ENCODE measurements around the gene TMEM140. TPM values are rescaled to one million over a fixed set of nuclear protein-coding genes. Genes with fewer than 3 reads are reported as not detected.

Gene TMEM140
- total and polyA plus RNA-seq, 9 of the 15 experiments (the other 6 are each of a cell fraction or from before 2014, with no cell fraction given): 0.03 to 0.82 (median 0.23) TPM

DNA sequence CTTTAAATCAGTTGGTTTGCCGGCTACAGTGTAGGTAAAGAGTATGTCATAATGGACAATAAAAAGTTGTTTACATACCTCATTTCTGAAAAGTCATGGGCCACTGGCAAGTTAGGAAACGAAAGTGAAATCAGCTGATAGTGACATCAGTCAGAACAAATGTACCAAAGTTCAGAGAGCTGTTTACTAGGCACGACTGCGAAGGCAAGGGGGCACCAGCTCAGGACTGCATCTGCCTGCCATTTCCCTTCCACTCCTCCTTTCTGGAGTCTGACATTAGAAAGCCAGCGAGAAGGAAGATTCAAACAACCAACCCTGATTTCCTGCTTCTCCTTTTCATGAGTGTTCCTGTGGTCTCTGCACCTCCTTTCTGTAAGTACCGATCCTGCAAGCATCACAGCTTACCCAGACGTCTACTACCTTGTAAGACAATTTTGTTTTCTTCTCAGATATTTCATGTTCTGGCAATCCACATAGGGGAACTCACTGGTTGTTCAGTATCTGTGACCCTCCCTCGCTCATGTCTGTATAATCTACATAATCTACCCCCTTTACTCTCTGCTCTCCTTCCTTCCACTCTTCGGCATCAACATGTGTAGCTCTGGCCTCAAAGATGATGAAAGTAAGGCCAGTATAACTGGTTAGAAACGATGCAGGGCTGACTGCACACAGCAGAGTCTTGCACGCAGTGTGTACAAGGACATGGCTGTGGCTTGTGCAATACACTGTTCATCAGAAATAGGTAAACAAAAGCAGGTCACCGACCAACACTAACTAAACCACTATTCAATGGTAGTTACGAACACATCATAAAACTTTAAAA lies at the start of gene TMEM140 (continued):
- TF ChIP-seq, protein P1, sequence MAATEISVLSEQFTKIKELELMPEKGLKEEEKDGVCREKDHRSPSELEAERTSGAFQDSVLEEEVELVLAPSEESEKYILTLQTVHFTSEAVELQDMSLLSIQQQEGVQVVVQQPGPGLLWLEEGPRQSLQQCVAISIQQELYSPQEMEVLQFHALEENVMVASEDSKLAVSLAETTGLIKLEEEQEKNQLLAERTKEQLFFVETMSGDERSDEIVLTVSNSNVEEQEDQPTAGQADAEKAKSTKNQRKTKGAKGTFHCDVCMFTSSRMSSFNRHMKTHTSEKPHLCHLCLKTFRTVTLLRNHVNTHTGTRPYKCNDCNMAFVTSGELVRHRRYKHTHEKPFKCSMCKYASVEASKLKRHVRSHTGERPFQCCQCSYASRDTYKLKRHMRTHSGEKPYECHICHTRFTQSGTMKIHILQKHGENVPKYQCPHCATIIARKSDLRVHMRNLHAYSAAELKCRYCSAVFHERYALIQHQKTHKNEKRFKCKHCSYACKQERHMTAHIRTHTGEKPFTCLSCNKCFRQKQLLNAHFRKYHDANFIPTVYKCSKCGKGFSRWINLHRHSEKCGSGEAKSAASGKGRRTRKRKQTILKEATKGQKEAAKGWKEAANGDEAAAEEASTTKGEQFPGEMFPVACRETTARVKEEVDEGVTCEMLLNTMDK (IDR thresholded peaks at IDR 0.05; ENCODE audit: borderline replicate concordance, insufficient read depth, low read depth, low read length, poor library complexity, severe bottlenecking): no peak
- TF ChIP-seq FOXJ3 (CRISPR knock-in tag; IDR thresholded peaks at IDR 0.05): no peak
- TF ChIP-seq, protein P2, sequence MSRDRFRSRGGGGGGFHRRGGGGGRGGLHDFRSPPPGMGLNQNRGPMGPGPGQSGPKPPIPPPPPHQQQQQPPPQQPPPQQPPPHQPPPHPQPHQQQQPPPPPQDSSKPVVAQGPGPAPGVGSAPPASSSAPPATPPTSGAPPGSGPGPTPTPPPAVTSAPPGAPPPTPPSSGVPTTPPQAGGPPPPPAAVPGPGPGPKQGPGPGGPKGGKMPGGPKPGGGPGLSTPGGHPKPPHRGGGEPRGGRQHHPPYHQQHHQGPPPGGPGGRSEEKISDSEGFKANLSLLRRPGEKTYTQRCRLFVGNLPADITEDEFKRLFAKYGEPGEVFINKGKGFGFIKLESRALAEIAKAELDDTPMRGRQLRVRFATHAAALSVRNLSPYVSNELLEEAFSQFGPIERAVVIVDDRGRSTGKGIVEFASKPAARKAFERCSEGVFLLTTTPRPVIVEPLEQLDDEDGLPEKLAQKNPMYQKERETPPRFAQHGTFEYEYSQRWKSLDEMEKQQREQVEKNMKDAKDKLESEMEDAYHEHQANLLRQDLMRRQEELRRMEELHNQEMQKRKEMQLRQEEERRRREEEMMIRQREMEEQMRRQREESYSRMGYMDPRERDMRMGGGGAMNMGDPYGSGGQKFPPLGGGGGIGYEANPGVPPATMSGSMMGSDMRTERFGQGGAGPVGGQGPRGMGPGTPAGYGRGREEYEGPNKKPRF (IDR thresholded peaks at IDR 0.05; ENCODE audit: low read depth, low read length): no peak
- TF ChIP-seq MNT (conservative IDR thresholded peaks at IDR 0.05): peak in 1 of 2 experiments; percentile 61; a peak in 2 of 4 replicates
- no peak for TF ChIP-seq TBP (optimal IDR thresholded peaks at IDR 0.05; ENCODE audit: low read depth, low read length)
- TF ChIP-seq SUPT5H (IDR thresholded peaks at IDR 0.05): no peak
- 0 out of 4 replicates have a peak, but pooled peaks of 1 of the 2 experiments have one; percentile 2 for TF ChIP-seq RCOR1 (IDR thresholded peaks at IDR 0.05; ENCODE audit: borderline replicate concordance in 1 of 2, low read depth in 2 of 2, low read length in 2 of 2)
- TF ChIP-seq, protein P3, sequence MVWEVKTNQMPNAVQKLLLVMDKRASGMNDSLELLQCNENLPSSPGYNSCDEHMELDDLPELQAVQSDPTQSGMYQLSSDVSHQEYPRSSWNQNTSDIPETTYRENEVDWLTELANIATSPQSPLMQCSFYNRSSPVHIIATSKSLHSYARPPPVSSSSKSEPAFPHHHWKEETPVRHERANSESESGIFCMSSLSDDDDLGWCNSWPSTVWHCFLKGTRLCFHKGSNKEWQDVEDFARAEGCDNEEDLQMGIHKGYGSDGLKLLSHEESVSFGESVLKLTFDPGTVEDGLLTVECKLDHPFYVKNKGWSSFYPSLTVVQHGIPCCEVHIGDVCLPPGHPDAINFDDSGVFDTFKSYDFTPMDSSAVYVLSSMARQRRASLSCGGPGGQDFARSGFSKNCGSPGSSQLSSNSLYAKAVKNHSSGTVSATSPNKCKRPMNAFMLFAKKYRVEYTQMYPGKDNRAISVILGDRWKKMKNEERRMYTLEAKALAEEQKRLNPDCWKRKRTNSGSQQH (CRISPR knock-in tag; IDR thresholded peaks at IDR 0.05): no peak
- no peak for TF ChIP-seq ZNF444 (CRISPR knock-in tag; IDR thresholded peaks at IDR 0.05)
- TF ChIP-seq ZNF764 (CRISPR knock-in tag; IDR thresholded peaks at IDR 0.05; ENCODE audit: low read depth): no peak
- no peak for TF ChIP-seq NR4A1 (CRISPR knock-in tag; IDR thresholded peaks at IDR 0.05)
- peak; percentile 68; the same call in 1 of the 2 replicates for TF ChIP-seq NR4A1 (tag; IDR thresholded peaks at IDR 0.05)
- no peak for TF ChIP-seq BRCA1 (IDR thresholded peaks at IDR 0.05)
- TF ChIP-seq BRCA1 (CRISPR knock-in tag; IDR thresholded peaks at IDR 0.05): no peak
- TF ChIP-seq ZNF217 (CRISPR knock-in tag; IDR thresholded peaks at IDR 0.05): no peak
- no peak for TF ChIP-seq PTBP1 (IDR thresholded peaks at IDR 0.05; ENCODE audit: low read depth, low read length)
- no peak for TF ChIP-seq TOE1 (IDR thresholded peaks at IDR 0.05; ENCODE audit: borderline replicate concordance)
- no peak for TF ChIP-seq TOE1 (CRISPR knock-in tag; IDR thresholded peaks at IDR 0.05; ENCODE audit: borderline replicate concordance, low read depth)

All from K562 (cell line).